ENCODE results near the gene SAFB. TPM values are rescaled to one million over a fixed set of nuclear protein-coding genes. Genes with fewer than 3 reads are reported as not detected.

SAFB gene
- 147 TPM for total RNA-seq

GRCh38 chr19:5622465-5623396, at the start of gene SAFB, which contains the start of gene SAFB2:
Gene SAFB (plus strand): TSS chr19:5623083. CDS start chr19:5623206, 123 bp downstream.
Gene SAFB2 (minus strand): TSS chr19:5622776. CDS start chr19:5622715, 61 bp downstream.

DNA sequence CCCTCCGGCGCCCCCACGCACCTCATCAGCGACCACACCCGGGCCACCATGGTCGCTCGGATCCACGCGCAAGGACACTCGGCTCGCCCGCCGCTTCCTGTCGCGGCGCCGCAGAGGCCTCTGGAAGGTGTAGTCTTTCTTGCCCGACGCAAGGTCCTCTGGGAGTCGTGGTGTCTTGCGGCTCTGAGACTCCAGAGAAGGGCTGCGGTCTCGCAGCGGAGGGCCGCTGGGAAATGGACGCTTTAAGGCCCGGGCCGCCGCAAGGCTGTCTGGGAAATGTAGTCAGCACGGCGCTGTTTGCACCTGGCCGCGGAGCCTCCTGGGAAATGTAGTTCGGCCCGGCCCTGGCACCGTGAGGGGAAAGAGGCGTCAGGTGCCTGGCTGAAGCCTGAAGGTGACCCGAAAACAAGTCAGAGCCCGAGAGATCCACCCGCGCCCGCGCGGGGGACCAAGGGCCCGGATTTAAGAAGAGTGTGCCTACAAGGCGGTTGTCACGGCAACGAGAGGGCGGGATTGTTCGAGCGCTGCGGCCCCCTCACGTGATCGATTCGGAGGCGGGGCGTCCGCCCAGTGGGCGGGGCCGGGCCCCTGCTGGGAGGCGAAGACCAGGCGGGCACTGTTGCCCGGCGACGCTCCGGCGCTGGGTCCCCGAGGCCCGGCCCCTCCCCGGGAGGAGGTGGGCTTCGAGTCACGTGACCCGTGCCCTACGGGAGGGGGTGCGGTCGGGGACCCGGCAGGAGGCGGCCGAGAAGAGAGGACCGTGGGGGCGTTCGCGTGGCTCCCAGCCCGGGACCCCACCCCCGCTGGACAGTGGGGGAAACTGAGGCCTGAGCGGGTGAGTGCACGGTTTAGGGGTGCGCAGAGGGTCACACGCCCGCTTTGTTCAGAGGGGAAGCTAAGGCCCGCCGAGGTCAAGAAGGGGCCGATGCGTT, 57.8 kb downstream of the SAFB start, which contains the start of the genes HSD11B1L and MICOS13:
Gene HSD11B1L, plus strand, starts transcription at position 591 of the 932 bp plus-strand sequence. CDS start 3,806 bp downstream, outside the sequence.
Gene MICOS13, minus strand, starts transcription at position 80 of the 932 bp plus-strand sequence. Its CDS starts 30 bp downstream, at position 50.

DNA sequence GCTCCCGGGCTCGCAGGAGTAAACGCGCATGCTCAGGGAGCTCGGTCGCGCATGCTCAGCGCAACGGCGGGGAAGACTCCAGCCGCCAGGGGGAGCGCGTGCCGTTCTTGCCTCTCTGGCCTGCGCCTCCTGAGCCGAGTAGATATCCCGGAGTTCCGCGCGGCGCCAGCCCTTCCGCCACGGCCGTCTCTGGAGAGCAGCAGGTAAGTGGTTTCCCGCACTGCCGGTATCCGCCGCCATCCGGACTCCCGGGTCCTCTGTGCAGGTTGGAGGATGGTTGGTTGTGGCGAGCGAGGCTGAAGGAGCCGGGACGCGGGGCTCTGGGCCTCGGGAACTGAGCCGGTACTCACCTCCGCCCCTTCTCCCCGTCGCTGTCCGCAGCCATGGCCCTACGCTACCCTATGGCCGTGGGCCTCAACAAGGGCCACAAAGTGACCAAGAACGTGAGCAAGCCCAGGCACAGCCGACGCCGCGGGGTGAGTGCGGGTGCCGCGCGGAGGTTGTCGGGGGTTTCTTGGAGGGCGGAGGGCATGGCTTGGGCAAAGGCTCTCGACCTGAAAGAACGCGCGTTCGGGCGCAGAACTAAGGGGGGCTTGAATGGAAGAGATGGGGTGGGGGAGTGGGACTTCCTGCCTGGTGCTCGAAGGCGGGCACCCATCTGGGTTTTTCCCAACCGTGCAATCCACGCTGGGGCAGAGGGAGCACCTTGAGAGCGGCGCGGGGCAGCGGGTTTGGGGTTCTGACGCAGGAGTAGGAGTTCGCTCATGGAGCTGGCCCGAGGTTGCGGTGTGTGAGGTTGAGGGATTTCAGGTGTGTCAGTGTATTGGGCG, 67.5 kb downstream of the SAFB start, which contains the start of gene RPL36:
Gene RPL36, plus strand, starts transcription at position 171 of the 830 bp plus-strand sequence. Its CDS starts 213 bp downstream, at position 384.

Small RNA genes lying within 50 kb of the gene (small RNA-seq; reads per million reads assigned to genes)
- not detected for gene SNRPEP4 (ENCODE audit: low replicate concordance)

Other genes with a start within 250 kb of the SAFB start
- 0.63 TPM for gene ZNRF4, start 167.7 kb upstream of the SAFB start, total RNA-seq
- 0.63 TPM for gene TINCR, start 55.1 kb upstream of the SAFB start, total RNA-seq
- 116 TPM for gene SAFB2, start 307 bp upstream of the SAFB start, total RNA-seq
- gene MICOS13, start 57.4 kb downstream of the SAFB start, total RNA-seq, result 11.3 TPM
- gene HSD11B1L, start 57.9 kb downstream of the SAFB start, total RNA-seq, result 21.6 TPM
- 252 TPM for gene RPL36, start 67.2 kb downstream of the SAFB start, total RNA-seq
- 55.1 TPM for gene LONP1, start 97.1 kb downstream of the SAFB start, total RNA-seq
- not detected for gene CATSPERD, start 97.6 kb downstream of the SAFB start, total RNA-seq
- 0.94 TPM for gene PRR22, start 161.7 kb downstream of the SAFB start, total RNA-seq
- gene DUS3L, start 168.1 kb downstream of the SAFB start, total RNA-seq, result 16.3 TPM
- not detected for gene NRTN, start 182.0 kb downstream of the SAFB start, total RNA-seq
- gene FUT6, start 216.6 kb downstream of the SAFB start, total RNA-seq, result not detected
- gene FUT3, start 228.4 kb downstream of the SAFB start, total RNA-seq, result not detected
- gene FUT5, start 247.5 kb downstream of the SAFB start, total RNA-seq, result not detected